ENCODE results near the gene MTO1.
A peak's percentile ranks its signal among the peaks of the same experiment; 100 is the strongest.

MTO1 gene

DNA sequence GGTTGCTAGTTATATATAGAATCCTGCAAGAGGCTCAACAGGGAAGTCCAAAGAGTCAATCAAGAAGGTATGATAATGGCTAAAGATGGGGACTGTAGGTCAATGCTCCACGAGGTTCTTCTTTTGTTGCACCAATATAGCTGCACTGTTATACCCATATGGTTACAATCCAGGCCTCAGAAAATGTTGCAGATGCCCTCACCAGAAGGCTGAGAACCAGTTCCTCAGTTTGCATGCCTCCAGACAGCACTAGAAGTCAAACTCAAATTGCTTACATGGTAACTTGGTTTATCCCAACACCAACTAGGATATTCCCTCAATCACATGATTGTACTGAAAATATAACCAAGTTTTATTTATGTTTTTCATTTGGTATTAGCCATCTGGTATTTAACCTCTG, 47.2 kb downstream of the MTO1 start:
- H3K27ac ChIP-seq, result no peak overlapping the region
- ChIA-PET CTCF (no interaction called here), POLR2A (ENCODE audit: low non-redundant PET) (no interaction called here)
- no peak for DNase-seq (ENCODE audit: low spot score)
- no peak for TF ChIP-seq CTCF (conservative IDR thresholded peaks at IDR 0.05; ENCODE audit: low read depth)

GRCh38 chr6:73509851-73510250, 48.3 kb downstream of the MTO1 start:
- no peak overlapping the region for H3K27ac ChIP-seq
- ChIA-PET POLR2A (ENCODE audit: low non-redundant PET) (no interaction called here), CTCF (no interaction called here)
- TF ChIP-seq CTCF (conservative IDR thresholded peaks at IDR 0.05; ENCODE audit: low read depth), result no peak
- DNase-seq (ENCODE audit: low spot score), result no peak

DNA sequence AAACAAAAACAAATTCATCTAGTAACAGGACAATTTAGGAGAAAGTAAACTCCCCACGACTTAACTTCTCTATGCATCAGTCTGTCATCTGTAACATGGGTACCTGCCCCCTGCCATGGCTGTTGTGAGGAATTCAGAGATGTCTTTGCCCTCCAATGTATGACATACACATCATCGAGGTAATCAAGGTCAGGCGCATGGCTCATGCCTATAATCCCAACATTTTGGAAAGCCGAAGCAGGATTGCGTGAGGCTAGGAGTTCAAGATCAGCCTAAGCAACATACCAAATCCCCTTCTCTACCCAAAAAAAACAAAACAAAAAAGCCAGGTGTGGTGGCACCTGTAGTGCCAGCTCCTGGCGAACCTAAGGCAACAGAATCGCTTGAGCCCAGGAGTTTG, 50.3 kb downstream of the MTO1 start:
- CTCF ChIA-PET, result interaction anchor here (1.0 kb wide), 1 partner anchor 8 kb away, joined by 3 read pairs; no protein-coding TSS in a partner anchor

DNA sequence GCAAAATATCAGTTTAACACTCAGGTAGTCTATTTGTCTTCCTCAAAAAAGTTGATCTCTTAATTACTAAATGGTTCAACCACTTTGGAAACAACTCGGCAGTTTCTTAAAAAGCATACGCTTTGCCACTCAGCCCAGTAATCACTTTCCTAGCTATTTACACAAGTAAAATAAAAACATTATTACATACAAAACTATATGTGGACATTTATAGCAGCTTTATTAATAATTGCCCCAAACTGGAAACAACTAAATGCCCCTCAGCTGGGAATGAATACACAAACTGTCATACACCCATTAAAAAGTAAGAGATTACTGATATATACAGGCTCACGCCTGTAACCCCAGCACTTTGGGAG, 51.9 kb downstream of the MTO1 start:
- no peak for DNase-seq (ENCODE audit: low spot score)
- H3K27ac ChIP-seq, result peak overlapping the region; percentile 71
- CTCF ChIA-PET, result no interaction called here
- POLR2A ChIA-PET (ENCODE audit: low non-redundant PET), result no interaction called here
- TF ChIP-seq CTCF (conservative IDR thresholded peaks at IDR 0.05; ENCODE audit: low read depth), result no peak

More for the DNA sequence above, 50.3 kb downstream of the MTO1 start:
- POLR2A ChIA-PET (ENCODE audit: low non-redundant PET), result no interaction called here
- no peak for TF ChIP-seq CTCF (conservative IDR thresholded peaks at IDR 0.05; ENCODE audit: low read depth)
- peak overlapping the region; percentile 42 for H3K27ac ChIP-seq
- no peak for DNase-seq (ENCODE audit: low spot score)

GRCh38 chr6:73514746-73515110, 53.2 kb downstream of the MTO1 start:
- ChIA-PET CTCF (interaction anchor here (0.6 kb wide), 1 partner anchor 131 kb away, joined by 3 read pairs; no protein-coding TSS in a partner anchor), POLR2A (ENCODE audit: low non-redundant PET) (interaction anchor here (0.7 kb wide), 1 partner anchor 138 kb away, joined by 6 read pairs; no protein-coding TSS in a partner anchor)
- DNase-seq (ENCODE audit: low spot score), result no peak
- peak overlapping the region; percentile 71 for H3K27ac ChIP-seq
- no peak for TF ChIP-seq CTCF (conservative IDR thresholded peaks at IDR 0.05; ENCODE audit: low read depth)

DNA sequence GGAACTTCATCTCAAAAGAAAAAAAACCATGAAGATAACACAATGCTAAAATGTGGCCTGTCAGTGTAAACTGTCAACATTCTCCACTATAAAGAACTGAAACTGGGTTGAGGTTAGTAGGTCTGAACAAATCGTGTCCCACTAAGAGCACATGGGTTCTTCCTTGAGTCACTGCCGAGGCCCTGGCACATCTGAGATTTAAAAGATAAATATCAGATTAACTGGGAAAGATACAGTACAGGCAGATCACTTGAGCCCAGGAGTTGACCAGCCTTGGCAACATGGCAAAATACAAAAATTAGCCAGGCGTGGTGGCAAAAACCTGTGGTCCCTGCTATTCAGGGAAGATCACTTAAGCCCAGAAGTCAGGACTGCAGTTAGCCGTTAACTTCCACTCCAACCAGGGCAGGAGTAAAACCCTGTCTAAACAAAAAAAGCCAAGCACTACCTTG, 53.7 kb downstream of the MTO1 start:
- ChIA-PET CTCF (interaction anchor here (0.6 kb wide), 5 partner anchors 42 to 159 kb away, joined by 3 to 5 read pairs (median 3); no protein-coding TSS in a partner anchor), POLR2A (ENCODE audit: low non-redundant PET) (interaction anchor here (0.7 kb wide), 1 partner anchor 137 kb away, joined by 5 read pairs; no protein-coding TSS in a partner anchor)
- DNase-seq (ENCODE audit: low spot score), result no peak
- H3K27ac ChIP-seq, result no peak overlapping the region; the same call in 1 of the 2 replicates
- TF ChIP-seq CTCF (conservative IDR thresholded peaks at IDR 0.05; ENCODE audit: low read depth), result no peak

Measured in RWPE1 (cell line).